PFSK-1 (cell line): ENCODE measurements around the gene MS4A4A.

Experiments
- FOXP2 ChIP-seq: optimal IDR thresholded peaks from 2 replicates; pipeline ENCODE3; 2011; ENCODE audit warnings: borderline replicate concordance, control low read depth, inconsistent platforms; ENCODE audit not compliant: insufficient read depth; ENCODE audit errors: extremely low read length, extremely low read depth
- POLR2AphosphoS5 ChIP-seq: IDR thresholded peaks from 2 replicates; pipeline ENCODE4 v1.6.1; 2012; ENCODE audit warnings: low read depth, mild to moderate bottlenecking, control low read depth, low read length, moderate library complexity
- REST ChIP-seq, 2 experiments: IDR thresholded peaks; 2 replicates each; pipeline versions ENCODE4 v1.6.1 to v1.8.0; 2011 to 2012; ENCODE audit warnings: low read depth in 2 of 2, low read length in 2 of 2, control low read depth in 1 of 2, inconsistent platforms in 1 of 2, mild to moderate bottlenecking in 1 of 2, moderate library complexity in 1 of 2; ENCODE audit not compliant: insufficient read depth in 1 of 2
- SIN3A ChIP-seq: IDR thresholded peaks from 2 replicates; pipeline ENCODE4 v1.6.1; 2012; ENCODE audit warnings: mild to moderate bottlenecking, low read length, moderate library complexity, borderline replicate concordance; ENCODE audit not compliant: insufficient read depth
- TAF1 ChIP-seq: IDR thresholded peaks from 2 replicates; pipeline ENCODE4 v1.6.1; 2012; ENCODE audit warnings: low read length, control low read depth, borderline replicate concordance; ENCODE audit not compliant: insufficient read depth

MS4A4A gene

GRCh38 chr11:60348116-60348515 lies 67.7 kb downstream of the MS4A4A start:
- TF ChIP-seq TAF1 (no peak), FOXP2 (no peak), SIN3A (no peak), REST (IDR thresholded peaks at IDR 0.05; ENCODE audit: insufficient read depth in 1 of 2, low read depth in 2 of 2, low read length in 2 of 2) (no peak), POLR2AphosphoS5 (no peak)

GRCh38 chr11:60349990-60350389 lies 69.5 kb downstream of the MS4A4A start:
- TF ChIP-seq POLR2AphosphoS5 (no peak), TAF1 (no peak), FOXP2 (no peak), SIN3A (no peak), REST (IDR thresholded peaks at IDR 0.05; ENCODE audit: insufficient read depth in 1 of 2, low read depth in 2 of 2, low read length in 2 of 2) (no peak)

- TF ChIP-seq FOXP2 = no peak
- no peak for TF ChIP-seq TAF1
- no peak for TF ChIP-seq REST (IDR thresholded peaks at IDR 0.05; ENCODE audit: insufficient read depth in 1 of 2, low read depth in 2 of 2, low read length in 2 of 2)
- no peak for TF ChIP-seq SIN3A
- TF ChIP-seq POLR2AphosphoS5 = no peak
These were observed 77.3 kb downstream of the MS4A4A start for GRCh38 chr11:60357771-60358170.
